HL-60 (cell line): ENCODE data around the gene TUBAL3.
"Not testable (repeated sequence)": the region's sequence is repeated elsewhere in the genome, so short reads cannot be mapped to it uniquely, and the experiment has no call there.

Experiments
- DNase-seq, 2 experiments: peaks; one replicate each; pipeline ENCODE4 v3.0.0-alpha.2; 2010 to 2020; ENCODE audit warnings: low read depth in 1 of 2, low spot score in 1 of 2
- H3K27ac ChIP-seq: fragments of 250-450 bp; sonication (Bioruptor Pico); replicated peaks from 2 replicates; pipeline ENCODE4 v1.5.1; 2020; ENCODE audit warnings: mild to moderate bottlenecking, moderate library complexity
- H3K27me3 ChIP-seq: fragments of 250-450 bp; sonication (Bioruptor Pico); 2 replicates; pipeline ENCODE4 v1.5.1; 2021; ENCODE audit warnings: mild to moderate bottlenecking, moderate library complexity; ENCODE audit not compliant: insufficient read depth, poor library complexity, severe bottlenecking
- H3K4me3 ChIP-seq: replicated peaks from 2 replicates; pipeline ENCODE4 v1.5.1; 2011; ENCODE audit warnings: mild to moderate bottlenecking, control low read depth, low read length; ENCODE audit not compliant: insufficient read depth
- CTCF ChIP-seq: IDR thresholded peaks from one replicate; pipeline ENCODE4 v1.5.1; 2011; ENCODE audit warnings: low read length, control low read depth, inconsistent platforms; ENCODE audit not compliant: insufficient read depth
- GABPA ChIP-seq: IDR thresholded peaks from 2 replicates; pipeline ENCODE4 v1.6.1; 2012; ENCODE audit warnings: low read depth
- POLR2AphosphoS5 ChIP-seq: IDR thresholded peaks from 2 replicates; pipeline ENCODE4 v1.6.1; 2012; ENCODE audit warnings: low read depth
- SPI1 ChIP-seq: IDR thresholded peaks from 2 replicates; pipeline ENCODE4 v1.6.1; 2012; ENCODE audit warnings: low read depth, mild to moderate bottlenecking, borderline replicate concordance
- TF ChIP-seq, protein P1 (sequence below): IDR thresholded peaks from 2 replicates; pipeline ENCODE4 v1.6.1; 2012; ENCODE audit warnings: low read depth; ENCODE audit not compliant: insufficient replicate concordance

TUBAL3 gene

DNA sequence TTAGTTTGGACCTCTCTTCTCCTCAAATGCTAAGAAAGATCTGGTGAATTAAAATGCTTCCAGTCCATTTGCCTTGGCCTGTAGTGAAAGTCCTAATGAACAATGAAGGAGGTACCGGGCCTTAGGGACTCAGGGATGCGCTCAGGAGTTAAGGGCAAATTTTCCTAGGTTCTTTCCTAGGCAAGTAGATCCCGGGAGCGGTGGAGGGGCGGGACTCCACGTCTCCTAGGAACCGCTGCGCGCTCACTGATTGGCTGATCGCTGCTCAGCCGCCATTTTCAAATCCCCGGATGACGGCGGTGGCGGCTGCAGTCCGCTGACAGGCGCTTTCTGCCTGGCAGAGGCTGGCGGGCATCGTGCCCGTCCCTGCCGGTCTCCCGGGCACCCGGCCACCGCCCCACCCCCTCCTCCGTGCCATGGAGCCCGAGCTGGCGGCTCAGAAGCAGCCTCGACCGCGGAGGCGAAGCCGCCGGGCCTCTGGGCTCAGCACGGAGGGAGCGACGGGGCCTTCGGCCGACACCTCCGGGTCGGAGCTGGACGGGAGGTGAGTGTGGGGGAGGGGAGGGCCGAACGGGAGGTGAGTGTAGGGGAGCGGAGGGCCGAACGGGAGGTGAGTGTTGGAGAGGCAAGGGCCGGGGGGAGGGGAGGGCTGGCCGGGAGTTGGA is 7.8 kb upstream of the TUBAL3 start, which contains the start of gene NET1:
Gene NET1, plus strand, starts transcription at position 281 of the 665 bp plus-strand sequence. Its CDS starts 136 bp downstream, at position 417.
- H3K27ac ChIP-seq: peak within 1 kb of the TSS; percentile 82

DNA sequence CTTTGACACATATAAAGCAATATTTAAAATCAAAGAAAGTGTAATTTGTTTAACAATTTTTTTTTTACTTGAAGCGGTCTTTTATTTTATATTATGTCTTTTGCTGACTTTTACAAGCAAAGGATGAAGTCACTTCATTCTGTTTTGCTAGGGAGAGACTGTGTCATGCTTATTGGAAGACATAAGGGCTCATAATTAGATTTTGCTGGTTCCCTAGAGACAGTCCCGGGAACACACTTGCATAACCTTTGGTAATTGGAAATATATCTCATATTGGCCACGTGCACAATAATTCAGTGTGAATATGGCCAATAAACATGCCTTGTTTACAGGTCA is 7.3 kb upstream of the TUBAL3 start:
- DNase-seq: no peak
- H3K27ac ChIP-seq: no peak overlapping the region
- H3K4me3 ChIP-seq: peak overlapping the region; percentile 80
- TF ChIP-seq POLR2AphosphoS5 (no peak), GABPA (no peak), SPI1 (no peak), CTCF (no peak)
- TF ChIP-seq, protein P1, sequence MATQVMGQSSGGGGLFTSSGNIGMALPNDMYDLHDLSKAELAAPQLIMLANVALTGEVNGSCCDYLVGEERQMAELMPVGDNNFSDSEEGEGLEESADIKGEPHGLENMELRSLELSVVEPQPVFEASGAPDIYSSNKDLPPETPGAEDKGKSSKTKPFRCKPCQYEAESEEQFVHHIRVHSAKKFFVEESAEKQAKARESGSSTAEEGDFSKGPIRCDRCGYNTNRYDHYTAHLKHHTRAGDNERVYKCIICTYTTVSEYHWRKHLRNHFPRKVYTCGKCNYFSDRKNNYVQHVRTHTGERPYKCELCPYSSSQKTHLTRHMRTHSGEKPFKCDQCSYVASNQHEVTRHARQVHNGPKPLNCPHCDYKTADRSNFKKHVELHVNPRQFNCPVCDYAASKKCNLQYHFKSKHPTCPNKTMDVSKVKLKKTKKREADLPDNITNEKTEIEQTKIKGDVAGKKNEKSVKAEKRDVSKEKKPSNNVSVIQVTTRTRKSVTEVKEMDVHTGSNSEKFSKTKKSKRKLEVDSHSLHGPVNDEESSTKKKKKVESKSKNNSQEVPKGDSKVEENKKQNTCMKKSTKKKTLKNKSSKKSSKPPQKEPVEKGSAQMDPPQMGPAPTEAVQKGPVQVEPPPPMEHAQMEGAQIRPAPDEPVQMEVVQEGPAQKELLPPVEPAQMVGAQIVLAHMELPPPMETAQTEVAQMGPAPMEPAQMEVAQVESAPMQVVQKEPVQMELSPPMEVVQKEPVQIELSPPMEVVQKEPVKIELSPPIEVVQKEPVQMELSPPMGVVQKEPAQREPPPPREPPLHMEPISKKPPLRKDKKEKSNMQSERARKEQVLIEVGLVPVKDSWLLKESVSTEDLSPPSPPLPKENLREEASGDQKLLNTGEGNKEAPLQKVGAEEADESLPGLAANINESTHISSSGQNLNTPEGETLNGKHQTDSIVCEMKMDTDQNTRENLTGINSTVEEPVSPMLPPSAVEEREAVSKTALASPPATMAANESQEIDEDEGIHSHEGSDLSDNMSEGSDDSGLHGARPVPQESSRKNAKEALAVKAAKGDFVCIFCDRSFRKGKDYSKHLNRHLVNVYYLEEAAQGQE: no peak
- no peaks in the 10 kb centered on the region for H3K27me3 ChIP-seq

More for the DNA sequence above, 7.8 kb upstream of the TUBAL3 start, which contains the start of gene NET1:
- TF ChIP-seq, protein P1: no peak
- TF ChIP-seq SPI1 (no peak), GABPA (no peak), CTCF (no peak), POLR2AphosphoS5 (no peak)
- Histone ChIP-seq H3K27me3 (no peaks in the 10 kb centered on the region), H3K4me3 (peak within 1 kb of the TSS; percentile 80)
- DNase-seq: peak; percentile 45 to 63

DNA sequence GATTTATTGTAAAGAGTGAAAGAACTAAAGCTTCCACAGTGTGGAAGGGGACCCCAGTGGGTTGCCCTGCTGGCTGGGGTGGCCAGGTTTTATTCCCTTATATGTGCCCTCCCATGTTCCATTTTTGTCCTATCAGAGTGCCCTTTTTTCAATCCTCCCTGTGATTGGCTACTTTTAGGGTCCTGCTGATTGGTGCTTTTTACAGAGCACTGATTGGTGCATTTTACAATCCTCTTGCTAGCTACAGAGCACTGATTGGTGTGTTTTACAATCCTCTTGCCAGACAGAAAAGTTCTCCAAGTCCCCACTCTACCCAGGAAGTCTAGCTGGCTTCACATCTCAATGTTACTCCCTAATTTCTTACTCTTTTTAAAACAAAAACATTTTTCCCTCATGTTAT is 6.2 kb upstream of the TUBAL3 start:
- not testable (repeated sequence) for H3K4me3 ChIP-seq, DNase-seq, H3K27ac ChIP-seq, H3K27me3 ChIP-seq

DNA sequence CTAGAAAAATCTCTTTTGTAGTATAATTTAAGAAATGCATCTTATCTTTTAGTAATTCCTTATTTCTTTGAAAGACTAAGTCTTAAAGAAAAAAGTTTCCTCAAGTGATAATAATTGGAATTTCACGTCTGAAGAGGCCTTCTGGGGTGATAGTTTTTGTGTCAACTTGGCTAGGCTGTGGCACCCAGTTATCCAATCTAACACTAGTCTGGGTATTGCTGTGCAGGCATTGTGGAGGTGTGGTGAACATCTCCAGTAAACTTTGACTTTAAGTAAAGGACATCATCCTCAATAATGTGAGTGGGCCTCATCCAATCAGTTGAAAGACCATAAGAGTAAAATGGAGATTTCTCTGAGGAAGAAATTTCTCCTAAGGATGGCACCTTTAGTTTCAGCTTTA is 2.3 kb upstream of the TUBAL3 start:
- Histone ChIP-seq H3K27ac (no peak overlapping the region), H3K27me3 (no peaks in the 10 kb centered on the region), H3K4me3 (no peak overlapping the region)
- no peak for DNase-seq
- no peak for TF ChIP-seq POLR2AphosphoS5

DNA sequence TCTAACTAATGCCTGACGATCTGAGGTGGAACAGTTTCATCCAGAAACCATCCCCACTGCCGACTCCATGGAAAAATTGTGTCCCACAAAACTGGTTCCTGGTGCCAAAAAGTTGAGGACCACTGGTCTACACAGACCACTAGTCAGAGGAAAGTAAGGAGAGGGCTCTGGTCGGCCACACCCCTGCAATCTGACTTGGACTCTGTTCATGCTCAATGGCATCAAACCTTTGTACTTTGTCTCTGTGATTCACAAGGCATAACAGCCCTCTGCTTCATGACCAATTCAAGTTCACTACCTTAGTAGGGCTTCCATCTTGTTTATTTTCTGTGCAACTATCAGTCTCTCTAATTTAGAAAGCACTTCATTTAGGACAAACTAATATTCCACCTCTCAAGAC is 1.8 kb downstream of the TUBAL3 start:
- H3K27ac ChIP-seq: no peak overlapping the region
- TF ChIP-seq GABPA: no peak
- no peak for TF ChIP-seq POLR2AphosphoS5
- TF ChIP-seq CTCF: no peak
- no peak for TF ChIP-seq SPI1
- TF ChIP-seq, protein P1: no peak
- no peak overlapping the region for H3K4me3 ChIP-seq
- H3K27me3 ChIP-seq: no peaks in the 10 kb centered on the region
- no peak for DNase-seq
